ENCODE data around the gene GAR1.

GRCh38 chr4:109861271-109861670, 45.7 kb downstream of the GAR1 start:
- TF ChIP-seq, protein P1, sequence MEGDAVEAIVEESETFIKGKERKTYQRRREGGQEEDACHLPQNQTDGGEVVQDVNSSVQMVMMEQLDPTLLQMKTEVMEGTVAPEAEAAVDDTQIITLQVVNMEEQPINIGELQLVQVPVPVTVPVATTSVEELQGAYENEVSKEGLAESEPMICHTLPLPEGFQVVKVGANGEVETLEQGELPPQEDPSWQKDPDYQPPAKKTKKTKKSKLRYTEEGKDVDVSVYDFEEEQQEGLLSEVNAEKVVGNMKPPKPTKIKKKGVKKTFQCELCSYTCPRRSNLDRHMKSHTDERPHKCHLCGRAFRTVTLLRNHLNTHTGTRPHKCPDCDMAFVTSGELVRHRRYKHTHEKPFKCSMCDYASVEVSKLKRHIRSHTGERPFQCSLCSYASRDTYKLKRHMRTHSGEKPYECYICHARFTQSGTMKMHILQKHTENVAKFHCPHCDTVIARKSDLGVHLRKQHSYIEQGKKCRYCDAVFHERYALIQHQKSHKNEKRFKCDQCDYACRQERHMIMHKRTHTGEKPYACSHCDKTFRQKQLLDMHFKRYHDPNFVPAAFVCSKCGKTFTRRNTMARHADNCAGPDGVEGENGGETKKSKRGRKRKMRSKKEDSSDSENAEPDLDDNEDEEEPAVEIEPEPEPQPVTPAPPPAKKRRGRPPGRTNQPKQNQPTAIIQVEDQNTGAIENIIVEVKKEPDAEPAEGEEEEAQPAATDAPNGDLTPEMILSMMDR (IDR thresholded peaks at IDR 0.05), result no peak
- no peak for TF ChIP-seq POLR2A (IDR thresholded peaks at IDR 0.05)
